K562 (cell line): ENCODE data around the gene MEI4.

Source experiments
- CREM ChIP-seq: IDR thresholded peaks from 2 replicates; pipeline ENCODE4 v1.6.1; 2014; ENCODE audit warnings: antibody characterized with exemption, low read depth
- ESRRA ChIP-seq: fragments of 450-650 bp; IDR thresholded peaks from 2 replicates; pipeline ENCODE4 v1.6.1; 2014; ENCODE audit warnings: low read depth, mild to moderate bottlenecking, moderate library complexity, borderline replicate concordance
- NCOA2 ChIP-seq, 2 experiments: fragments of 450-650 bp; IDR thresholded peaks; 2 replicates each; pipeline ENCODE4 v1.6.1; 2018; ENCODE audit warnings: mild to moderate bottlenecking in 2 of 2, moderate library complexity in 1 of 2; ENCODE audit not compliant: partially characterized antibody in 2 of 2
- NFRKB ChIP-seq: fragments of 450-650 bp; IDR thresholded peaks from 2 replicates; pipeline ENCODE4 v1.6.1; 2016; ENCODE audit warnings: low read depth
- POLR2AphosphoS5 ChIP-seq: IDR thresholded peaks from 2 replicates; pipeline ENCODE4 v1.6.1; 2011; ENCODE audit warnings: mild to moderate bottlenecking, low read depth, low read length, moderate library complexity; ENCODE audit not compliant: control insufficient read depth, insufficient read depth
- RFX5 ChIP-seq: IDR thresholded peaks from 2 replicates; pipeline ENCODE4 v1.6.1; 2011; ENCODE audit warnings: low read depth, mild to moderate bottlenecking, improper control_type of control experiment, low read length
- SETDB1 ChIP-seq: IDR thresholded peaks from one replicate; pipeline ENCODE4 v1.6.1; 2012; ENCODE audit warnings: low read length, control low read depth, inconsistent platforms
- SMC3 ChIP-seq: conservative IDR thresholded peaks from 2 replicates; pipeline ENCODE4 v1.6.1; 2011; ENCODE audit warnings: low read depth, low read length, improper control_type of control experiment; ENCODE audit not compliant: insufficient read depth
- USF2 ChIP-seq: sonication (generic); formaldehyde crosslinking; IDR thresholded peaks from 2 replicates; pipeline ENCODE4 v1.5.0; 2020; ENCODE audit warnings: missing genetic modification reagents
- TF ChIP-seq, protein P1 (sequence below), 3 experiments: IDR thresholded peaks in 2 of 3; conservative IDR thresholded peaks in 1 of 3; 2 replicates each; pipeline ENCODE4 v1.5.1; 2011 to 2012; ENCODE audit warnings: low read length in 3 of 3, mild to moderate bottlenecking in 3 of 3, control low read depth in 2 of 3, improper control_type of control experiment in 1 of 3, inconsistent platforms in 1 of 3, low read depth in 1 of 3, mixed read lengths in 1 of 3, moderate library complexity in 1 of 3; ENCODE audit not compliant: insufficient read depth in 2 of 3

DNA sequence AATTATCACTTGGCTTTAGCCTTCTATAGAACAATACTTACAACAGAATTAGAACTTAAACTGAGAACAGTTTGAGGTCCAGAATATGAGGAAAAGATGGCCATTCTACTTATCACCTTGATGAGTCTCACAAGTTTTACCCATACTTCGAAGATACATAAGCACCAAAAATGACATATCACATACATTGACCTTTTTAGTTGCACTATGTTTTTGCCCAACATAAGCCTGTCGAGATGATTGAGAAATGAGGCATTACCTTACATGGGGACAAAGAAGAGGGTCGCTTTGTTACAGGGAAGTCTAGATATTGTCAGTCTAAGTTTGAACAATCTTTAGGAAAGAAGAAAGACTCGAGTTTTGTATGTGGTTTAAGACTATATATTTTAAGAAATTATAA is 48.4 kb upstream of the MEI4 start:
- TF ChIP-seq RFX5 = no peak
- TF ChIP-seq, protein P1, sequence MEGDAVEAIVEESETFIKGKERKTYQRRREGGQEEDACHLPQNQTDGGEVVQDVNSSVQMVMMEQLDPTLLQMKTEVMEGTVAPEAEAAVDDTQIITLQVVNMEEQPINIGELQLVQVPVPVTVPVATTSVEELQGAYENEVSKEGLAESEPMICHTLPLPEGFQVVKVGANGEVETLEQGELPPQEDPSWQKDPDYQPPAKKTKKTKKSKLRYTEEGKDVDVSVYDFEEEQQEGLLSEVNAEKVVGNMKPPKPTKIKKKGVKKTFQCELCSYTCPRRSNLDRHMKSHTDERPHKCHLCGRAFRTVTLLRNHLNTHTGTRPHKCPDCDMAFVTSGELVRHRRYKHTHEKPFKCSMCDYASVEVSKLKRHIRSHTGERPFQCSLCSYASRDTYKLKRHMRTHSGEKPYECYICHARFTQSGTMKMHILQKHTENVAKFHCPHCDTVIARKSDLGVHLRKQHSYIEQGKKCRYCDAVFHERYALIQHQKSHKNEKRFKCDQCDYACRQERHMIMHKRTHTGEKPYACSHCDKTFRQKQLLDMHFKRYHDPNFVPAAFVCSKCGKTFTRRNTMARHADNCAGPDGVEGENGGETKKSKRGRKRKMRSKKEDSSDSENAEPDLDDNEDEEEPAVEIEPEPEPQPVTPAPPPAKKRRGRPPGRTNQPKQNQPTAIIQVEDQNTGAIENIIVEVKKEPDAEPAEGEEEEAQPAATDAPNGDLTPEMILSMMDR (IDR thresholded peaks at IDR 0.05 in 2 of 3, conservative IDR thresholded peaks at IDR 0.05 in 1 of 3; ENCODE audit: insufficient read depth in 2 of 3, low read depth in 1 of 3, low read length in 3 of 3) = no peak
- TF ChIP-seq SETDB1 = no peak
- no peak for TF ChIP-seq NFRKB
- no peak for TF ChIP-seq ESRRA
- TF ChIP-seq CREM = no peak
- no peak for TF ChIP-seq NCOA2 (IDR thresholded peaks at IDR 0.05; ENCODE audit: partially characterized antibody in 2 of 2)
- TF ChIP-seq SMC3 = no peak
- TF ChIP-seq POLR2AphosphoS5 = no peak
- no peak for TF ChIP-seq USF2 (CRISPR knock-in tag)
